MM.1S (cell line): Measurements from ENCODE around the gene DCXR.

Source experiments
- DNase-seq: peaks from one replicate; pipeline ENCODE4 v3.0.0-alpha.2; 2015
- H2AFZ ChIP-seq: fragments of 300-600 bp; sonication (generic); 2 replicates; pipeline ENCODE4 v1.6.0; 2016; ENCODE audit warnings: antibody characterized with exemption, low read length
- H3F3A ChIP-seq: fragments of 300-600 bp; sonication (generic); 2 replicates; pipeline ENCODE4 v1.6.1; 2016; ENCODE audit warnings: mild to moderate bottlenecking, antibody characterized with exemption, low read length, moderate library complexity, mixed read lengths; ENCODE audit not compliant: insufficient read depth
- H3K27ac ChIP-seq: fragments of 300-600 bp; sonication (generic); 2 replicates; pipeline ENCODE4 v1.5.1; 2016; ENCODE audit warnings: mild to moderate bottlenecking, low read length
- H3K27me3 ChIP-seq: fragments of 300-600 bp; sonication (generic); replicated peaks from 2 replicates; pipeline ENCODE4 v1.6.0; 2016; ENCODE audit warnings: low read length; ENCODE audit not compliant: insufficient read depth
- H3K36me3 ChIP-seq: fragments of 300-600 bp; sonication (generic); replicated peaks from 2 replicates; pipeline ENCODE4 v1.6.1; 2016; ENCODE audit warnings: mild to moderate bottlenecking, low read length, mixed read lengths; ENCODE audit not compliant: insufficient read depth
- H3K4me1 ChIP-seq: fragments of 300-600 bp; sonication (generic); 2 replicates; pipeline ENCODE4 v1.6.1; 2016; ENCODE audit warnings: low read length, mixed read lengths
- H3K4me2 ChIP-seq: fragments of 300-600 bp; sonication (generic); 2 replicates; pipeline ENCODE4 v1.6.0; 2016; ENCODE audit warnings: low read depth, low read length
- H3K4me3 ChIP-seq: fragments of 300-600 bp; sonication (generic); 2 replicates; pipeline ENCODE4 v1.5.1; 2016; ENCODE audit warnings: low read length, mixed read lengths
- H3K79me2 ChIP-seq: fragments of 300-600 bp; sonication (generic); 2 replicates; pipeline ENCODE4 v1.6.1; 2016; ENCODE audit warnings: mixed run types, low read length, mixed read lengths
- H3K9ac ChIP-seq: fragments of 300-600 bp; sonication (generic); 2 replicates; pipeline ENCODE4 v1.6.1; 2016; ENCODE audit warnings: low read length, mixed read lengths
- H3K9me2 ChIP-seq: fragments of 300-600 bp; sonication (generic); replicated peaks from 2 replicates; pipeline ENCODE4 v1.6.1; 2016; ENCODE audit warnings: mild to moderate bottlenecking, low read length, mixed read lengths; ENCODE audit not compliant: insufficient read depth
- H3K9me3 ChIP-seq: fragments of 300-600 bp; sonication (generic); replicated peaks from 2 replicates; pipeline ENCODE4 v1.6.1; 2016; ENCODE audit warnings: mild to moderate bottlenecking, low read length, mixed read lengths; ENCODE audit not compliant: insufficient read depth
- H4K20me1 ChIP-seq: fragments of 300-600 bp; sonication (generic); 2 replicates; pipeline ENCODE4 v1.6.1; 2016; ENCODE audit warnings: mild to moderate bottlenecking, low read length, moderate library complexity, mixed read lengths; ENCODE audit not compliant: insufficient read depth
- CTCF ChIP-seq: fragments of 300-600 bp; sonication (generic); IDR thresholded peaks from 2 replicates; pipeline ENCODE4 v1.5.1; 2016; ENCODE audit warnings: antibody characterized with exemption, low read length, mixed read lengths
- EZH2 ChIP-seq: fragments of 300-600 bp; sonication (generic); optimal IDR thresholded peaks from 2 replicates; pipeline ENCODE3; 2017; ENCODE audit warnings: low read depth, mild to moderate bottlenecking, antibody characterized with exemption, low read length, mixed read lengths
- EZH2phosphoT487 ChIP-seq: fragments of 300-600 bp; sonication (generic); IDR thresholded peaks from 2 replicates; pipeline ENCODE4 v1.6.1; 2018; ENCODE audit warnings: antibody characterized with exemption, low read length

DCXR gene

GRCh38 chr17:82024859-82025258 lies 12.6 kb downstream of the DCXR start:
- Histone ChIP-seq H3K27me3 (no peaks in the 10 kb centered on the region), H3K36me3 (no peaks in the 10 kb centered on the region), H3K27ac (no peak overlapping the region), H3K4me2 (no peak overlapping the region; the same call in 1 of the 2 replicates), H3K4me3 (no peak overlapping the region), H2AFZ (no peak overlapping the region), H3K4me1 (peaks cover 9% of the 10 kb centered on the region), H3K79me2 (peaks cover 39% of the 10 kb centered on the region), H3K9me3 (no peaks in the 10 kb centered on the region), H3K9ac (no peak overlapping the region), H3F3A (peaks cover 15% of the 10 kb centered on the region), H4K20me1 (no peaks in the 10 kb centered on the region), H3K9me2 (no peaks in the 10 kb centered on the region)
- TF ChIP-seq CTCF (no peak), EZH2 (no peak), EZH2phosphoT487 (no peak)
- no peak for DNase-seq

- Histone ChIP-seq H2AFZ (peak overlapping the region; percentile 87), H3K9ac (peak overlapping the region; percentile 72), H4K20me1 (no peaks in the 10 kb centered on the region), H3K4me2 (peak overlapping the region; percentile 76), H3F3A (peaks cover 13% of the 10 kb centered on the region), H3K9me3 (no peaks in the 10 kb centered on the region), H3K27ac (no peak overlapping the region), H3K9me2 (no peaks in the 10 kb centered on the region), H3K36me3 (no peaks in the 10 kb centered on the region), H3K4me3 (peak overlapping the region; percentile 94), H3K4me1 (peaks cover 9% of the 10 kb centered on the region), H3K27me3 (no peaks in the 10 kb centered on the region), H3K79me2 (peaks cover 39% of the 10 kb centered on the region)
- DNase-seq, result peak; percentile 35
- TF ChIP-seq CTCF (no peak), EZH2 (no peak), EZH2phosphoT487 (no peak)
Observed at GRCh38 chr17:82023447-82024241, 13.9 kb downstream of the DCXR start.

- Histone ChIP-seq H2AFZ (peak within 1 kb of the TSS; percentile 93), H3K9ac (peak within 1 kb of the TSS; percentile 92), H3K27me3 (no peaks in the 10 kb centered on the region), H3K27ac (peak within 1 kb of the TSS; percentile 27; the same call in 1 of the 2 replicates), H3K4me2 (peak within 1 kb of the TSS; percentile 98), H4K20me1 (no peaks in the 10 kb centered on the region), H3K36me3 (no peaks in the 10 kb centered on the region), H3F3A (peaks cover 13% of the 10 kb centered on the region), H3K4me1 (peaks cover 9% of the 10 kb centered on the region), H3K79me2 (peaks cover 39% of the 10 kb centered on the region), H3K9me2 (no peaks in the 10 kb centered on the region), H3K9me3 (no peaks in the 10 kb centered on the region), H3K4me3 (peak within 1 kb of the TSS; percentile 100)
- TF ChIP-seq EZH2phosphoT487, result no peak
- no peak for TF ChIP-seq EZH2
- no peak for TF ChIP-seq CTCF
- peak; percentile 99 for DNase-seq
Observed at GRCh38 chr17:82022981-82023446, 14.5 kb downstream of the DCXR start, which contains the start of gene LRRC45. Gene LRRC45, plus strand, starts transcription at chr17:82023305. Its CDS starts 339 bp downstream, at chr17:82023644.
